ENCODE measurements around the gene GAA.
"Not testable (repeated sequence)": the region's sequence is repeated elsewhere in the genome, so short reads cannot be mapped to it uniquely, and the experiment has no call there.

GAA gene

DNA sequence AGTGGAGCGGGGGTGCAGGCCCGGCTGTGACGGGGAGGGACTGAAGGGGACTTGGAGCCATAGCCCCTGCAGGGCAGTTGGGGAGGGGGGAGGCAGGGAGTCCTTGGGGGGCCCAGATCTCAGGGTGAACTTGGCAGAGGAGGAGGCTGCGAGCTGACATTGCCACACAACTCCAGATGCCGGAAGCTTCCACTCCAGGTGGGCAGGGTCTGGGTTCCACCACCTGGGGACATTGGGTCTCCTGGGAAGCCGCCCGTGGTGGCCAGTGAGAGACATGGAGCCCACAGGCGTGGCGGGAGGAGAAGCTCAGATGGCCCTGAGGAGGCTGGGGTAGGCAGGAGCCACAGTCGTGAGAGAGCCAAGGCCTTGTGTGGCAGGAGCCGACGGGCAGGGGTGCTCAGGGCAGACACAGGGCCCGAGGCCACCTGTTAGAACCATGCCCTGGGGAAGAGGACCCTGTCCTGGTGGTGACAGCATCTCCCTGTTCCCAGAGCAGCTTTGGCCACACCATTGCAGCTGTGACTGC lies 18.2 kb upstream of the GAA start:
- DNase-seq (ENCODE audit: low read depth): no peak
- H3K4me3 ChIP-seq (ENCODE audit: low read depth, low read length): no peak overlapping the region
- TF ChIP-seq, protein P1, sequence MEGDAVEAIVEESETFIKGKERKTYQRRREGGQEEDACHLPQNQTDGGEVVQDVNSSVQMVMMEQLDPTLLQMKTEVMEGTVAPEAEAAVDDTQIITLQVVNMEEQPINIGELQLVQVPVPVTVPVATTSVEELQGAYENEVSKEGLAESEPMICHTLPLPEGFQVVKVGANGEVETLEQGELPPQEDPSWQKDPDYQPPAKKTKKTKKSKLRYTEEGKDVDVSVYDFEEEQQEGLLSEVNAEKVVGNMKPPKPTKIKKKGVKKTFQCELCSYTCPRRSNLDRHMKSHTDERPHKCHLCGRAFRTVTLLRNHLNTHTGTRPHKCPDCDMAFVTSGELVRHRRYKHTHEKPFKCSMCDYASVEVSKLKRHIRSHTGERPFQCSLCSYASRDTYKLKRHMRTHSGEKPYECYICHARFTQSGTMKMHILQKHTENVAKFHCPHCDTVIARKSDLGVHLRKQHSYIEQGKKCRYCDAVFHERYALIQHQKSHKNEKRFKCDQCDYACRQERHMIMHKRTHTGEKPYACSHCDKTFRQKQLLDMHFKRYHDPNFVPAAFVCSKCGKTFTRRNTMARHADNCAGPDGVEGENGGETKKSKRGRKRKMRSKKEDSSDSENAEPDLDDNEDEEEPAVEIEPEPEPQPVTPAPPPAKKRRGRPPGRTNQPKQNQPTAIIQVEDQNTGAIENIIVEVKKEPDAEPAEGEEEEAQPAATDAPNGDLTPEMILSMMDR (IDR thresholded peaks at IDR 0.05; ENCODE audit: control insufficient read depth, extremely low read depth, insufficient read depth): no peak

DNA sequence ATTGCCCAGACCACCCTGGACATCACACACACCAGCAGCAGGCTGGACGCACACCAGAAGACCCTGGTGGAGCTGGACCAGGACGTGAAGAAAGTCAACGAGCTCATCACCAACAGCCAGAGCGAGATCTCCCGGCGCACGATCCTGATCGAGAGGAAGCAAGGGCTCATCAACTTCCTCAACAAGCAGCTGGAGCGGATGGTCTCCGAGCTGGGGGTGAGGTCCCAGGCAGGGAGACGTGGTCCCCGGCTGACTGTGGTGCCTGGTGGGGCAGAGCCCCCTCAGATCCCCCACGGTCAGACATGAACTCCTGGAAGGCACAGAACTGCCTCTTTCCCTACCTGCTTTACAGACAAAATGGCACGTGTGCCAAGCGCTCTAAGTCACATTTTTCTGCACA lies 16.6 kb upstream of the GAA start:
- TF ChIP-seq, protein P1 (IDR thresholded peaks at IDR 0.05; ENCODE audit: control insufficient read depth, extremely low read depth, insufficient read depth): no peak
- H3K4me3 ChIP-seq (ENCODE audit: low read depth, low read length): no peak overlapping the region
- no peak for DNase-seq (ENCODE audit: low read depth)

DNA sequence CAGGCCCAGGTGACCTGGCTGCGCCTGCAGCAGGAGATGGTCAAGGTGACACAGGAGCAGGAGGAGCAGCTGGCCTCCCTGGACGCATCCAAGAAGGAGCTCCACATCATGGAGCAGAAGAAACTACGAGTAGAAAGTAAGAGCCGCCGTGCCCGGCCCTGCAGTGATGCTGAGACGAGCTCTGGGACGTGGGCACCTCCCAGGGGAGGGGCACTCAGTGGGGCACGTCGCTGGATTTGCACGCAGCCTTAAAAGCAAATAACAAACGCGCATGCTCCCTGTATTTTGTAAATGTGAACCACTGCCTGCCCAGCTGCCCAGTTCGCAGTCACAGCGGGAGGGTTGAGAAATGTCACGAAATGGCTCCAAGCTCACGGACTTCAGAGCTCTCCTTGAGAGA lies 15.3 kb upstream of the GAA start:
- TF ChIP-seq, protein P1 (IDR thresholded peaks at IDR 0.05; ENCODE audit: control insufficient read depth, extremely low read depth, insufficient read depth): no peak
- DNase-seq (ENCODE audit: low read depth): no peak
- no peak overlapping the region for H3K4me3 ChIP-seq (ENCODE audit: low read depth, low read length)

DNA sequence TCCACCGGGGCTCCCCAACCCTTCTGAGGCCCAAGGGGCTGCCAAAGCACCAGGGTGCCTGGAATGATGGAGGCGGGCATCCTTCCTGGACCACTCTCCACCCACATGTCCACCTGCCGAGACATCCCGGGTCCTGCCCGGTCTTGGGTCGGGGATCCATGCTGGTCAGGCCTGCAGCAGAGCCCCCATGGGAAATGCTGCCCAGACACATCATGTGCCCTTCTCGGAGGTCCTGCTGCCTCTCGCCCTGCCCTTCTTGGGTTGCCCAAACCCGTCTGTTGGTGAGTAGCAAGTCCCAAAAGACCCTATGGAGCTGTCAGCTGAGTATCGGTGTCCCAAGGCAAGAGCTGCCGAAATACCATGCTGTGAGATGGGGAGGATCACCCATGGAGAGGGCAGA lies 14.8 kb upstream of the GAA start:
- no peak overlapping the region for H3K4me3 ChIP-seq (ENCODE audit: low read depth, low read length)
- TF ChIP-seq, protein P1 (IDR thresholded peaks at IDR 0.05; ENCODE audit: control insufficient read depth, extremely low read depth, insufficient read depth): no peak

DNA sequence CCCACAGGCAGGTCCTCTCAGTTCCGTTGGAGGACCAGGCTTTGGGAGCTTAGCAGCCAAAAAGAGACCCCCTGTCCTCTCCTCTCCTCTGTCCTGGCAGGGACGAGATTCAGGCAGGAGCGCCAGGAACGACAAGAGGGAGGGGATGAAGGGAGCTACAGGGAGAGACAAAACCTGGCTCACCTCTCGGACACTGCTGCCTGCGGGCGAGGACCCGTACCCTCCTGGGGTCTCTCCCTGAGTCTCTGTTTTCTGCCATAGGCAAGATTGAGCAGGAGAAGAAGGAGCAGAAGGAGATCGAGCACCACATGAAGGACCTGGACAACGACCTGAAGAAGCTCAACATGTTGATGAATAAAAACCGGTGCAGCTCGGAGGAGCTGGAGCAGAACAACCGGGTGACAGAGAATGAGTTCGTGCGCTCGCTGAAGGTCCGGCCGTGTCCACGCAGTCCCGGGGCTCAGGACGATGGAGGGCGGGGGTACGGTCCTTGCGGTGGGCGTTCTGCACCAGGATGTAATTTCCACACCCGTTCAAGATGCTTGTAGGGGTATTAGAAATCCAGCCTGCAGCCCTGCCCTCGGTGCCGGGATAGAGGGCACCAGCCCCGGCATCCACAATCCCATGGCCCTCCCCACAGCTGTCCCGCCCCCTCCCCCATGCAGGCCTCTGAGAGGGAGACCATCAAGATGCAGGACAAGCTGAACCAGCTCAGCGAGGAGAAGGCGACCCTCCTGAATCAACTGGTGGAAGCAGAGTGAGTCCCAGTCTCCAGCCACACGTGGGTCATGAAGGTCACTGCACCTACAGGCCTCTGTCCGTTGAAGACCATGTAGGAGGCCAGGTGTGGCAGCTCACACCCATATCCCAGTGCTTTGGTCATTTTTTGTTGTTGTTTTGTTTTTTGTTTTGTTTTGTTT lies 13.8 kb upstream of the GAA start:
- TF ChIP-seq, protein P1 (IDR thresholded peaks at IDR 0.05; ENCODE audit: control insufficient read depth, extremely low read depth, insufficient read depth): no peak
- H3K4me3 ChIP-seq (ENCODE audit: low read depth, low read length): no peak overlapping the region
- no peak for DNase-seq (ENCODE audit: low read depth)

More for the DNA sequence above, 14.8 kb upstream of the GAA start:
- no peak for DNase-seq (ENCODE audit: low read depth)

DNA sequence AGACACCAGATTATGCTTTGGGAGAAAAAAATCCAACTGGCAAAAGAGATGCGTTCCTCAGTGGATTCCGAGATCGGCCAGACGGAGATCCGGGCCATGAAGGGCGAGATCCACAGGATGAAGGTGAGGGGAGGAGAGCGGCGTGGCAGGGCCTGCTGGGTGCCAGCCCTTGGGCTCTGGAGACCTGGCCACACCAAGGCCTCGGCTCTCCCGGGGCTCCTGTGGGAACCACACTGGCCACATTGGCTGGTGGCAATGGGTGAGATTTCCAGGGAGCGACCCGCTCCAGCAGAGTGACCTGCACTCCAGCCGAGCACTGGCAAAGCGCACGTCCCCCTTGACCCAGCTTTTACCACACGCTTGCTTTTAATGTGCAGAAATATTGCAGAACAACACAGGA lies 11.6 kb upstream of the GAA start:
- no peak for DNase-seq (ENCODE audit: low read depth)
- H3K4me3 ChIP-seq (ENCODE audit: low read depth, low read length): no peak overlapping the region
- TF ChIP-seq, protein P1 (IDR thresholded peaks at IDR 0.05; ENCODE audit: control insufficient read depth, extremely low read depth, insufficient read depth): no peak

DNA sequence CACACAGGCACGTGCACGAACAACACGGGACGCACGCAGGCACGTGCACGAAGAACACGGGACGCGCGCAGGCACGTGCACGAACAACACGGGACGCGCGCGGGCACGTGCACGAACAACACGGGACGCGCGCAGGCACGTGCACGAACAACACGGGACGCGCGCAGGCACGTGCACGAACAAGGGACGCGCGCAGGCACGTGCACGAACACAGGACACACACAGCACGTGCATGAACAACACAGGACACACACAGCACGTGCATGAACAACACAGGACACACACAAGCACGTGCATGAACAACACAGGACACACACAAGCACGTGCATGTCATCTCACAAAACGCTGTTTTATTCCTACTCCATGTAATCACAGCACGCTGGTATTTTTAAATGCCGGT lies 11.2 kb upstream of the GAA start:
- not testable (repeated sequence) for DNase-seq (ENCODE audit: low read depth); H3K4me3 ChIP-seq (ENCODE audit: low read depth, low read length)

Data from LNCaP clone FGC (cell line).